ENCODE results near the gene BPIFA1. TPM values are rescaled to one million over a fixed set of nuclear protein-coding genes. Genes with fewer than 3 reads are reported as not detected.

BPIFA1 gene
- total and polyA plus RNA-seq, 9 of the 15 experiments (the other 6 are each of a cell fraction or from before 2014, with no cell fraction given): not detected

DNA sequence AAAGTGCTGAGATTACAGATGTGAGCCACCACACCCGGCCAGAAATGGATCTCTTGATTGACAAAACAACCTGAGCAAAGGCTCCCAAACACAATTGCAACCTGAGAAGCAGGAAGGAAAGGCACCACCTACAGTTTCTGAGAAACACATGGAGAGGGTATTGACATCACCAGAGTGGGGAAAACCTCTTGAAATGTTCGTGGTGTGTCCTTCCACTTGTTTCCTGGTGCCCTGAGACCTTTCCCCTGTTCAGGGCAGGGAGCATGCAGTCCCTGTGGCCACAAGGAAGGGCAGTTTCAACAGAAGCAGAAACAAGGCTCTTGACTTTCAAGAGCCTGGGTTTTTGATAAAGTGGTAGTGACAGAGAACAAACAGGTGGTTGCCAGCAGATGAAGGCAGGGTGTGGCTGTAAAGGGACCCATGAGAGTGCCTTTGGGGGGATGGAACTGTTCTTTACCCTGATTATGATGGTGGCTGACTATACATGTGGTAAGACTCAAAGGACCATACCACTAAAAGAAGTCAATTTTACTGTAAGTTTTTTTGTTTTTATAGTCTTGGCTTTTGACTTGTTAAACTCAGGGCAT lies 3.2 kb upstream of the BPIFA1 start:
- intact Hi-C loops (cut with micrococcal nuclease) (loop anchor here (10.0 kb wide), 1 partner anchor 62 kb away; no protein-coding TSS in a partner anchor), in situ Hi-C loops (cut with MboI) (no loop called here)
- no peaks in the 10 kb centered on the region for H3K79me2 ChIP-seq (ENCODE audit: control insufficient read depth, insufficient read depth, low read length)
- H3K27ac ChIP-seq (ENCODE audit: extremely low read depth, low read depth, low read length): no peak overlapping the region
- H3K4me3 ChIP-seq: no peak overlapping the region
- 0% methylated on average over 2 of the region's 2 CpGs for WGBS (ENCODE audit: insufficient coverage, low coverage, missing lambda C conversion rate)
- no peak overlapping the region for H3K9ac ChIP-seq (ENCODE audit: insufficient read depth in 1 of 2, low read depth in 2 of 2, low read length in 2 of 2)
- no peaks in the 10 kb centered on the region for H3K4me1 ChIP-seq (replicated peaks in 1 of 2; ENCODE audit: control insufficient read depth in 2 of 2, insufficient read depth in 2 of 2, low read length in 2 of 2)
- ChIA-PET CTCF (ENCODE audit: low intra/inter-chr PET ratio) (no interaction called here), POLR2A (no interaction called here)
- no peak overlapping the region for H2AFZ ChIP-seq (ENCODE audit: low read depth, low read length)
- no peaks in the 10 kb centered on the region for H3K9me3 ChIP-seq (replicated peaks; ENCODE audit: control insufficient read depth, insufficient read depth, low read depth, low read length)
- no peaks in the 10 kb centered on the region for H3K9me1 ChIP-seq (ENCODE audit: control insufficient read depth, insufficient read depth, low read length)
- no peak for DNase-seq (ENCODE audit: extremely low read depth in 1 of 4, low spot score in 3 of 4)
- no peak for ATAC-seq
- no peaks in the 10 kb centered on the region for H3K36me3 ChIP-seq (ENCODE audit: control insufficient read depth, insufficient read depth, low read length)
- no peak for FAIRE-seq
- BruUV-seq (replicated peaks): no TSS peak
- H3K4me2 ChIP-seq (ENCODE audit: insufficient read depth, low read length): no peak overlapping the region
- H3K27me3 ChIP-seq (ENCODE audit: control insufficient read depth in 2 of 2, insufficient read depth in 2 of 2, low read length in 2 of 2): peaks cover 2 to 9% of the 10 kb centered on the region in 2 experiments; a peak in 1 of 5 replicates
- no peaks in the 10 kb centered on the region for H4K20me1 ChIP-seq (replicated peaks; ENCODE audit: control insufficient read depth, insufficient read depth, low read length)
- no peak for TF ChIP-seq ELF1 (tag; IDR thresholded peaks at IDR 0.05)
- TF ChIP-seq, protein P1, sequence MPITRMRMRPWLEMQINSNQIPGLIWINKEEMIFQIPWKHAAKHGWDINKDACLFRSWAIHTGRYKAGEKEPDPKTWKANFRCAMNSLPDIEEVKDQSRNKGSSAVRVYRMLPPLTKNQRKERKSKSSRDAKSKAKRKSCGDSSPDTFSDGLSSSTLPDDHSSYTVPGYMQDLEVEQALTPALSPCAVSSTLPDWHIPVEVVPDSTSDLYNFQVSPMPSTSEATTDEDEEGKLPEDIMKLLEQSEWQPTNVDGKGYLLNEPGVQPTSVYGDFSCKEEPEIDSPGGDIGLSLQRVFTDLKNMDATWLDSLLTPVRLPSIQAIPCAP (CRISPR knock-in tag; IDR thresholded peaks at IDR 0.05; ENCODE audit: borderline replicate concordance): no peak
- no peak for TF ChIP-seq E2F3 (CRISPR knock-in tag; IDR thresholded peaks at IDR 0.05)
- TF ChIP-seq HMGN3 (IDR thresholded peaks at IDR 0.05; ENCODE audit: borderline replicate concordance, extremely low read depth, insufficient read length, low read depth, low read length): no peak
- TF ChIP-seq, protein P2, sequence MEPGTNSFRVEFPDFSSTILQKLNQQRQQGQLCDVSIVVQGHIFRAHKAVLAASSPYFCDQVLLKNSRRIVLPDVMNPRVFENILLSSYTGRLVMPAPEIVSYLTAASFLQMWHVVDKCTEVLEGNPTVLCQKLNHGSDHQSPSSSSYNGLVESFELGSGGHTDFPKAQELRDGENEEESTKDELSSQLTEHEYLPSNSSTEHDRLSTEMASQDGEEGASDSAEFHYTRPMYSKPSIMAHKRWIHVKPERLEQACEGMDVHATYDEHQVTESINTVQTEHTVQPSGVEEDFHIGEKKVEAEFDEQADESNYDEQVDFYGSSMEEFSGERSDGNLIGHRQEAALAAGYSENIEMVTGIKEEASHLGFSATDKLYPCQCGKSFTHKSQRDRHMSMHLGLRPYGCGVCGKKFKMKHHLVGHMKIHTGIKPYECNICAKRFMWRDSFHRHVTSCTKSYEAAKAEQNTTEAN (CRISPR knock-in tag; IDR thresholded peaks at IDR 0.05): no peak
- TF ChIP-seq NUFIP1 (IDR thresholded peaks at IDR 0.05; ENCODE audit: partially characterized antibody): no peak
- TF ChIP-seq, protein P3, sequence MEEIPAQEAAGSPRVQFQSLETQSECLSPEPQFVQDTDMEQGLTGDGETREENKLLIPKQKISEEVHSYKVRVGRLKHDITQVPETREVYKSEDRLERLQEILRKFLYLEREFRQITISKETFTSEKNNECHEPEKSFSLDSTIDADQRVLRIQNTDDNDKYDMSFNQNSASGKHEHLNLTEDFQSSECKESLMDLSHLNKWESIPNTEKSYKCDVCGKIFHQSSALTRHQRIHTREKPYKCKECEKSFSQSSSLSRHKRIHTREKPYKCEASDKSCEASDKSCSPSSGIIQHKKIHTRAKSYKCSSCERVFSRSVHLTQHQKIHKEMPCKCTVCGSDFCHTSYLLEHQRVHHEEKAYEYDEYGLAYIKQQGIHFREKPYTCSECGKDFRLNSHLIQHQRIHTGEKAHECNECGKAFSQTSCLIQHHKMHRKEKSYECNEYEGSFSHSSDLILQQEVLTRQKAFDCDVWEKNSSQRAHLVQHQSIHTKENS (CRISPR knock-in tag; IDR thresholded peaks at IDR 0.05): no peak
- no peak for TF ChIP-seq SMARCA5 (IDR thresholded peaks at IDR 0.05)
- no peak for TF ChIP-seq SUPT5H (IDR thresholded peaks at IDR 0.05)
- TF ChIP-seq MAFK (IDR thresholded peaks at IDR 0.05; ENCODE audit: low read length): no peak
- no peak for TF ChIP-seq KLF13 (tag; IDR thresholded peaks at IDR 0.05; ENCODE audit: borderline replicate concordance, low read depth)
- TF ChIP-seq SREBF2 (CRISPR knock-in tag; IDR thresholded peaks at IDR 0.05): no peak
- no peak for TF ChIP-seq PHF21A (IDR thresholded peaks at IDR 0.05; ENCODE audit: borderline replicate concordance, low read depth)
- TF ChIP-seq PURB (CRISPR knock-in tag; IDR thresholded peaks at IDR 0.05; ENCODE audit: low read depth): no peak
- TF ChIP-seq ZNF436 (CRISPR knock-in tag; IDR thresholded peaks at IDR 0.05): no peak

All from K562 (cell line).